OCI-LY3 (cell line): ENCODE measurements around the gene SETD5.

Experiments used
- CTCF ChIP-seq: fragments of 200-600, 300-600 bp; sonication (generic); IDR thresholded peaks from 2 replicates; pipeline ENCODE4 v1.5.1; 2014; ENCODE audit warnings: antibody characterized with exemption, low read length, low read depth
- EZH2phosphoT487 ChIP-seq: fragments of 200-600 bp; shearing (Covaris generic); IDR thresholded peaks from 2 replicates; pipeline ENCODE4 v1.6.1; 2018; ENCODE audit warnings: antibody characterized with exemption, mixed run types, low read depth

- TF ChIP-seq CTCF (no peak), EZH2phosphoT487 (no peak)
Measured at GRCh38 chr3:9397906-9398699, 688 bp downstream of the SETD5 start.
